IMR-90 (cell line): ENCODE data around the gene RHEX. TPM values are rescaled to one million over a fixed set of nuclear protein-coding genes. Genes with fewer than 3 reads are reported as not detected.

Experiments
- ATAC-seq: fragments of 200-7000 bp; cut with Tn5 transposase; 2 replicates; pipeline ENCODE4 v1.9.1; 2020; ENCODE audit warnings: low read depth, mild to moderate bottlenecking, moderate library complexity
- BruUV-seq: library from RNA; stranded (reverse); fragments of 400-500 nt; replicated peaks from 2 replicates; lab custom pipeline; 2021; lab: Mats Ljungman, UMichigan
- CTCF ChIA-PET: fragments of 300-600 bp; formaldehyde crosslinking; extraction: SDS; loops from one replicate; lab custom pipeline; 2021; ENCODE audit warnings: antibody characterized with exemption; lab: Yijun Ruan, JAX
- POLR2A ChIA-PET: fragments of 300-600 bp; sonication (Branson Sonifier 250); formaldehyde crosslinking; loops from one replicate; lab custom pipeline; 2022; ENCODE audit warnings: antibody characterized with exemption; ENCODE audit not compliant: unreplicated experiment; lab: Charles Lee
- DNase-seq: peaks from one replicate; pipeline ENCODE4 v3.0.0; 2013
- H2AFZ ChIP-seq: replicated peaks from 2 replicates; pipeline ENCODE3; 2013; ENCODE audit warnings: low read length, mild to moderate bottlenecking; ENCODE audit not compliant: poor library complexity
- H2AK5ac ChIP-seq: 2 replicates; pipeline ENCODE4 v1.6.1; 2013; ENCODE audit warnings: low read depth, low read length, inconsistent platforms
- H2AK9ac ChIP-seq: replicated peaks from 2 replicates; pipeline ENCODE3; 2013; ENCODE audit warnings: mild to moderate bottlenecking, low read depth, low read length, moderate library complexity; ENCODE audit not compliant: poor library complexity
- H2BK120ac ChIP-seq: 2 replicates; pipeline ENCODE4 v1.6.1; 2013; ENCODE audit warnings: low read depth, low read length, inconsistent platforms
- H2BK15ac ChIP-seq: 3 replicates; pipeline ENCODE4 v1.6.1; 2013; ENCODE audit warnings: low read depth, low read length, inconsistent platforms
- H2BK20ac ChIP-seq: 2 replicates; pipeline ENCODE4 v1.6.1; 2013; ENCODE audit warnings: low read depth, mild to moderate bottlenecking, inconsistent platforms, low read length, moderate library complexity
- H2BK5ac ChIP-seq: 2 replicates; pipeline ENCODE4 v1.6.1; 2013; ENCODE audit warnings: mild to moderate bottlenecking, low read depth, low read length, inconsistent platforms; ENCODE audit not compliant: poor library complexity, severe bottlenecking
- H3K14ac ChIP-seq: replicated peaks from 2 replicates; pipeline ENCODE4 v1.6.1; 2013; ENCODE audit warnings: low read depth, low read length, inconsistent platforms
- H3K18ac ChIP-seq: 2 replicates; pipeline ENCODE4 v1.6.1; 2013; ENCODE audit warnings: low read depth, low read length, control low read depth
- H3K23ac ChIP-seq: 2 replicates; pipeline ENCODE4 v1.6.1; 2013; ENCODE audit warnings: low read depth, low read length, inconsistent platforms
- H3K27ac ChIP-seq: 2 replicates; pipeline ENCODE4 v1.5.1; 2013; ENCODE audit warnings: mild to moderate bottlenecking, control low read depth, low read length; ENCODE audit not compliant: insufficient read depth
- H3K27me3 ChIP-seq: 2 replicates; pipeline ENCODE4 v1.6.1; 2013; ENCODE audit warnings: low read length; ENCODE audit not compliant: control insufficient read depth, insufficient read depth
- H3K36me3 ChIP-seq: 2 replicates; pipeline ENCODE4 v1.6.1; 2013; ENCODE audit warnings: low read length, mixed read lengths; ENCODE audit not compliant: control insufficient read depth, insufficient read depth
- H3K4ac ChIP-seq: 2 replicates; pipeline ENCODE4 v1.6.1; 2013; ENCODE audit warnings: low read depth, low read length, inconsistent platforms
- H3K4me1 ChIP-seq: 2 replicates; pipeline ENCODE4 v1.6.1; 2013; ENCODE audit warnings: low read length, mixed read lengths; ENCODE audit not compliant: control insufficient read depth, insufficient read depth
- H3K4me2 ChIP-seq: 2 replicates; pipeline ENCODE4 v1.6.1; 2013; ENCODE audit warnings: low read depth, mild to moderate bottlenecking, control low read depth, low read length, moderate library complexity
- H3K4me3 ChIP-seq: 2 replicates; pipeline ENCODE4 v1.5.1; 2013; ENCODE audit warnings: low read depth, mild to moderate bottlenecking, control low read depth, low read length, moderate library complexity; ENCODE audit not compliant: insufficient read depth
- H3K56ac ChIP-seq: 2 replicates; pipeline ENCODE4 v1.6.1; 2013; ENCODE audit warnings: low read length, inconsistent platforms; ENCODE audit not compliant: insufficient read depth; ENCODE audit errors: extremely low read depth
- H3K79me1 ChIP-seq, 2 experiments: 2 replicates each; pipeline ENCODE4 v1.6.1; 2013; ENCODE audit warnings: low read length in 2 of 2, inconsistent platforms in 1 of 2, low read depth in 1 of 2
- H3K9ac ChIP-seq: 2 replicates; pipeline ENCODE4 v1.6.1; 2013; ENCODE audit warnings: low read depth, low read length, control low read depth
- H3K9me1 ChIP-seq: 2 replicates; pipeline ENCODE4 v1.6.1; 2013; ENCODE audit warnings: low read length, inconsistent platforms; ENCODE audit not compliant: insufficient read depth
- H3K9me3 ChIP-seq: 2 replicates; pipeline ENCODE4 v1.6.1; 2013; ENCODE audit warnings: low read length; ENCODE audit not compliant: control insufficient read depth, insufficient read depth
- H4K20me1 ChIP-seq: 2 replicates; pipeline ENCODE4 v1.6.1; 2013; ENCODE audit warnings: low read length, inconsistent platforms; ENCODE audit not compliant: insufficient read depth
- H4K5ac ChIP-seq: 2 replicates; pipeline ENCODE4 v1.6.1; 2013; ENCODE audit warnings: mild to moderate bottlenecking, low read depth, low read length, control low read depth
- H4K8ac ChIP-seq, 2 experiments: 2 replicates each; pipeline ENCODE4 v1.6.1; 2013; ENCODE audit warnings: low read depth in 2 of 2, low read length in 2 of 2, control low read depth in 1 of 2, inconsistent platforms in 1 of 2
- H4K91ac ChIP-seq: 2 replicates; pipeline ENCODE4 v1.6.1; 2013; ENCODE audit warnings: low read depth, low read length, inconsistent platforms; ENCODE audit not compliant: insufficient read depth
- BHLHE40 ChIP-seq: fragments of 150-350 bp; IDR thresholded peaks from 2 replicates; pipeline ENCODE4 v1.6.1; 2016; ENCODE audit warnings: mild to moderate bottlenecking, low read depth, low read length
- MAFK ChIP-seq: IDR thresholded peaks from 2 replicates; pipeline ENCODE4 v1.6.1; 2012; ENCODE audit warnings: low read depth, low read length, improper control_type of control experiment
- MAZ ChIP-seq: IDR thresholded peaks from 2 replicates; pipeline ENCODE4 v1.6.1; 2012; ENCODE audit warnings: low read depth, mild to moderate bottlenecking, low read length, improper control_type of control experiment, moderate library complexity, borderline replicate concordance
- RAD21 ChIP-seq: IDR thresholded peaks from 2 replicates; pipeline ENCODE4 v1.6.1; 2012; ENCODE audit warnings: low read length, improper control_type of control experiment
- RCOR1 ChIP-seq: IDR thresholded peaks from 2 replicates; pipeline ENCODE4 v1.6.1; 2012; ENCODE audit warnings: mild to moderate bottlenecking, low read length, improper control_type of control experiment; ENCODE audit not compliant: insufficient replicate concordance
- USF2 ChIP-seq: fragments of 150-350 bp; IDR thresholded peaks from 2 replicates; pipeline ENCODE4 v1.6.1; 2017; ENCODE audit warnings: mild to moderate bottlenecking, antibody characterized with exemption, low read length, low read depth
- whole genome bisulfite sequencing, 2 experiments: methylation state at CpG; one replicate each; pipeline versions ENCODE4 v1.1.5 to v1.1.7; 2013; ENCODE audit warnings: missing lambda C conversion rate in 2 of 2; ENCODE audit not compliant: insufficient read length in 1 of 2; ENCODE audit errors: extremely low coverage in 2 of 2; 5-methylcytosine and 5-hydroxymethylcytosine counted together
- dilution Hi-C: fragments of 300-500 bp; cut with HindIII; formaldehyde crosslinking; loops from one replicate; pipeline ENCODE4 v1.14.3; 2018; ENCODE audit warnings: low sequenced_read_pairs; ENCODE audit not compliant: unreplicated experiment
- in situ Hi-C: fragments of 300-500 bp; cut with MboI; formaldehyde crosslinking; loops from 3 replicates; pipeline ENCODE4 v1.14.3; 2019; ENCODE audit warnings: low sequenced_read_pairs, inconsistent platforms, mixed read lengths
- intact Hi-C: fragments of 100-400 bp; cut with micrococcal nuclease; formaldehyde crosslinking; loops from 2 replicates; pipeline ENCODE4 v1.10.0; 2022
- polyA plus RNA-seq, 3 experiments: library from polyadenylated mRNA; depleted of rRNA; stranded (reverse); fragments of >200 nt; gene quantifications; 2 replicates each; pipeline ENCODE4 v1.2.3, GENCODE V29; 2012; ENCODE audit warnings: low replicate concordance in 1 of 3
- total RNA-seq: library from RNA; depleted of rRNA; stranded (reverse); fragments of >200 nt; gene quantifications from 2 replicates; pipeline ENCODE4 v1.2.3, GENCODE V29; 2012
- TF ChIP-seq, protein P1 (sequence below): conservative IDR thresholded peaks from 2 replicates; pipeline ENCODE4 v1.5.1; 2012; ENCODE audit warnings: mild to moderate bottlenecking, low read depth, low read length, improper control_type of control experiment
- TF ChIP-seq, protein P2 (sequence below): fragments of 150-350 bp; IDR thresholded peaks from 2 replicates; pipeline ENCODE4 v1.6.1; 2016; ENCODE audit warnings: low read depth, mild to moderate bottlenecking, low read length, moderate library complexity, borderline replicate concordance

The RHEX gene
- total and polyA plus RNA-seq, 2 of the 4 experiments (the other 2 are of a cell fraction): not detected

DNA sequence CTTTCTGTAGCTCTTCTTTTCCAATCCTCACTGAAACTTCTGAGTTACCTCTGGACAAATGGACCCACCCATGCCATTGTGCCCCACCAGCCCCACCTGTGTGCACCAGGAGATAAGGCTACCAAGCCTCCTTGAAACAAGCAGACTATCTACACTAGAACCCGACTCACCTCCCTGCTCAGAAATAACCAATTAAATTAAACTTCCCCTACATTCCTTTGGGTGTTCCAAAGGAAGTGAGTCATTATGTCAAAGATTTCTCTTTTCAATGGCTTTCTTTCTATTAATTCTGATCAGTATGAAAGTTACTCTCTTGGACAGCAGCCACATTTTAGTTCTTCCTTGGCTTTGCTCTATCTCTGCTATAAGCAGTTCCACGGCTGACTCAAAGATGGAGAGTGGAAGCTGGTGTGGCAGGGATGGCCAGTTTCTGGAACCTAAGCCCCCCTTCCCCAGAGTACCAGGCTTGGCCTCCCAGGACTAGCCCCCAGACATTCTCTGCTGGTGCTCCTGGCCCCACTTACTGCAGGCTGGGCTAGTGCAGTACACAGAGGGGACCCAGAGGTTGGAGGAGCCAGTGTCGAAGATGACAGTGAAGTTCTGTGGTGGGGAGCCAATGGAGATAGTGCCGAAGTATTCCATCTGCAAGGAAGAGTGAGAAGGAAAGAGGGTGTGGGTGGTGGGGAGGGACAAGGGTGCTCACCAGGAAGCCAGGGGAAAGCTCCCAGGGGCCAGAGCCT lies 31.2 kb upstream of the RHEX start:
- no CpG with 5 or more reads among the region's 4 CpGs for WGBS, 2 experiments
- no TSS peak for BruUV-seq
- ChIA-PET POLR2A (no interaction called here), CTCF (no interaction called here)
- Histone ChIP-seq H3K27me3 (peaks cover 10% of the 10 kb centered on the region), H3K9me1 (peaks cover 4% of the 10 kb centered on the region; the same call in 1 of the 2 replicates), H2AFZ (peak overlapping the region; percentile 47), H4K20me1 (no peaks in the 10 kb centered on the region), H3K36me3 (no peaks in the 10 kb centered on the region), H3K14ac (no peak overlapping the region), H2AK5ac (no peak overlapping the region; the same call in 1 of the 2 replicates), H4K5ac (no peak overlapping the region), H4K91ac (no peak overlapping the region), H3K56ac (no peak overlapping the region), H2BK120ac (0 out of 2 replicates have a peak overlapping the region, but pooled peaks have one; percentile 32), H2BK5ac (no peak overlapping the region), H2AK9ac (no peak overlapping the region), H3K9ac (no peak overlapping the region), H3K9me3 (no peaks in the 10 kb centered on the region), H2BK15ac (no peak overlapping the region), H2BK20ac (no peak overlapping the region), H3K18ac (no peak overlapping the region), H3K4me2 (no peak overlapping the region), H3K23ac (no peak overlapping the region), H3K4ac (no peak overlapping the region; the same call in 1 of the 2 replicates), H3K79me1 (no peaks in the 10 kb centered on the region), H3K27ac (no peak overlapping the region), H4K8ac (no peak overlapping the region), H3K4me3 (no peak overlapping the region), H3K4me1 (peaks cover 4% of the 10 kb centered on the region)
- intact Hi-C loops: no loop called here
- in situ Hi-C loops: no loop called here
- DNase-seq (peak; percentile 63), ATAC-seq (peak; percentile 54; the same call in 1 of the 2 replicates)
- dilution Hi-C loops: no loop called here
- TF ChIP-seq MAZ: no peak
- no peak for TF ChIP-seq MAFK
- no peak for TF ChIP-seq RAD21
- TF ChIP-seq, protein P1, sequence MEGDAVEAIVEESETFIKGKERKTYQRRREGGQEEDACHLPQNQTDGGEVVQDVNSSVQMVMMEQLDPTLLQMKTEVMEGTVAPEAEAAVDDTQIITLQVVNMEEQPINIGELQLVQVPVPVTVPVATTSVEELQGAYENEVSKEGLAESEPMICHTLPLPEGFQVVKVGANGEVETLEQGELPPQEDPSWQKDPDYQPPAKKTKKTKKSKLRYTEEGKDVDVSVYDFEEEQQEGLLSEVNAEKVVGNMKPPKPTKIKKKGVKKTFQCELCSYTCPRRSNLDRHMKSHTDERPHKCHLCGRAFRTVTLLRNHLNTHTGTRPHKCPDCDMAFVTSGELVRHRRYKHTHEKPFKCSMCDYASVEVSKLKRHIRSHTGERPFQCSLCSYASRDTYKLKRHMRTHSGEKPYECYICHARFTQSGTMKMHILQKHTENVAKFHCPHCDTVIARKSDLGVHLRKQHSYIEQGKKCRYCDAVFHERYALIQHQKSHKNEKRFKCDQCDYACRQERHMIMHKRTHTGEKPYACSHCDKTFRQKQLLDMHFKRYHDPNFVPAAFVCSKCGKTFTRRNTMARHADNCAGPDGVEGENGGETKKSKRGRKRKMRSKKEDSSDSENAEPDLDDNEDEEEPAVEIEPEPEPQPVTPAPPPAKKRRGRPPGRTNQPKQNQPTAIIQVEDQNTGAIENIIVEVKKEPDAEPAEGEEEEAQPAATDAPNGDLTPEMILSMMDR: no peak
- TF ChIP-seq, protein P2, sequence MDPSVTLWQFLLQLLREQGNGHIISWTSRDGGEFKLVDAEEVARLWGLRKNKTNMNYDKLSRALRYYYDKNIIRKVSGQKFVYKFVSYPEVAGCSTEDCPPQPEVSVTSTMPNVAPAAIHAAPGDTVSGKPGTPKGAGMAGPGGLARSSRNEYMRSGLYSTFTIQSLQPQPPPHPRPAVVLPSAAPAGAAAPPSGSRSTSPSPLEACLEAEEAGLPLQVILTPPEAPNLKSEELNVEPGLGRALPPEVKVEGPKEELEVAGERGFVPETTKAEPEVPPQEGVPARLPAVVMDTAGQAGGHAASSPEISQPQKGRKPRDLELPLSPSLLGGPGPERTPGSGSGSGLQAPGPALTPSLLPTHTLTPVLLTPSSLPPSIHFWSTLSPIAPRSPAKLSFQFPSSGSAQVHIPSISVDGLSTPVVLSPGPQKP: no peak
- no peak for TF ChIP-seq USF2
- TF ChIP-seq BHLHE40: no peak
- TF ChIP-seq RCOR1: no peak
